ENCODE data around the gene MMP25. TPM values are rescaled to one million over a fixed set of nuclear protein-coding genes. Genes with fewer than 3 reads are reported as not detected.

The MMP25 gene
- polyA plus RNA-seq, 1 of the 3 experiments (the other 2 are of a cell fraction), result 0.03 TPM

DNA sequence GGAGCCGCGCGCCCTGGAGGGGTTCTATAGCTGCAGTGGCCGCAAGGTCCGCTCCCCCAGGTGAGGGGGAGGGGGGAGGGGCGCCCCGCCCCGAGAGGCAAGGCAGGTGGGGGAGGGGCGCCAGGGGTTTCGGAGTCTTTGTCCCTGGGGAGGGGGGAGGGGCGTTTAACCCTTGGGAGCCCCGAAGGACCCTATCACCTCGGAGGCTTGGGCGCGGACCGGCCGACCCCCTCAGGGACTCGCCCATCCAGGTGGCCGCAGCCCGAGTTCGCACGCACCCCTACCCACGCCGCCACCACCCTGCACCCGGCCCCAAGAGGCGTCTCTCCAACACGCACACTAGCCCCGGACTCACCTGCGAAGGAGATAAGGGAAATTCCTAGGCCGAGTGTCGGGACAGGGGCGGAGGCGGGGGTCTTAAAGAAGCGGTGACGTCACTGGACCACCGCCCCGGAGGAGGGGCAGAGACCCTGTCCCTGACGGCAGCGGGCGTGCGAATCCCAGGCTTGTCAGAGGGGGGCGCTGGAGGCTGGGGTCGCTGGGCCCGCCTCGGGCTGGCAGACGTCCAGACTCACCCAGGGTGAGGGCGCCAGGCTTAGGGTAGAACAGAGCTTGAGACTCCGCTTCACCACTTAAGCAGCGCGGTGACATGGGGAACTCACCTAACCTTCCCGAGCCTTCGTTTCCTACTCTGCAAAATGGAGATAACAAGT is 28.4 kb upstream of the MMP25 start, which contains the start of gene CLDN6:
Gene CLDN6, minus strand, starts transcription at position 390 of the 713 bp plus-strand sequence. CDS start 2,162 bp downstream, outside the sequence.
- CTCF ChIA-PET, result interaction anchor here (0.6 to 8.5 kb wide), 6 partner anchors 11 to 133 kb away, joined by 3 to 111 read pairs (median 6); partner anchors contain the start of gene KREMEN2
- peaks cover 6 to 29% of the 10 kb centered on the region in 2 experiments; a peak in 3 of 4 replicates for H3K4me1 ChIP-seq (ENCODE audit: control insufficient read depth in 1 of 2, insufficient read depth in 2 of 2, low read depth in 1 of 2, low read length in 1 of 2)
- 42% methylated on average over 23 of the region's 52 CpGs for WGBS (ENCODE audit: low lambda C conversion rate)
- H3K9me2 ChIP-seq, result no peaks in the 10 kb centered on the region
- no peak within 1 kb of the TSS for H2AFZ ChIP-seq (ENCODE audit: low read depth)
- H3K9me3 ChIP-seq, result no peaks in the 10 kb centered on the region
- no peak within 1 kb of the TSS for H3K27ac ChIP-seq (ENCODE audit: low read depth in 2 of 2, low read length in 1 of 2)
- POLR2A ChIA-PET, result no interaction called here
- H4K20me1 ChIP-seq (ENCODE audit: insufficient read depth), result peaks cover 8% of the 10 kb centered on the region
- no peak within 1 kb of the TSS for H3K4me2 ChIP-seq
- TF ChIP-seq, protein P1, sequence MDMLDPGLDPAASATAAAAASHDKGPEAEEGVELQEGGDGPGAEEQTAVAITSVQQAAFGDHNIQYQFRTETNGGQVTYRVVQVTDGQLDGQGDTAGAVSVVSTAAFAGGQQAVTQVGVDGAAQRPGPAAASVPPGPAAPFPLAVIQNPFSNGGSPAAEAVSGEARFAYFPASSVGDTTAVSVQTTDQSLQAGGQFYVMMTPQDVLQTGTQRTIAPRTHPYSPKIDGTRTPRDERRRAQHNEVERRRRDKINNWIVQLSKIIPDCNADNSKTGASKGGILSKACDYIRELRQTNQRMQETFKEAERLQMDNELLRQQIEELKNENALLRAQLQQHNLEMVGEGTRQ (IDR thresholded peaks at IDR 0.05; ENCODE audit: borderline replicate concordance, low read depth, low read length), result no peak
- TF ChIP-seq, protein P2, sequence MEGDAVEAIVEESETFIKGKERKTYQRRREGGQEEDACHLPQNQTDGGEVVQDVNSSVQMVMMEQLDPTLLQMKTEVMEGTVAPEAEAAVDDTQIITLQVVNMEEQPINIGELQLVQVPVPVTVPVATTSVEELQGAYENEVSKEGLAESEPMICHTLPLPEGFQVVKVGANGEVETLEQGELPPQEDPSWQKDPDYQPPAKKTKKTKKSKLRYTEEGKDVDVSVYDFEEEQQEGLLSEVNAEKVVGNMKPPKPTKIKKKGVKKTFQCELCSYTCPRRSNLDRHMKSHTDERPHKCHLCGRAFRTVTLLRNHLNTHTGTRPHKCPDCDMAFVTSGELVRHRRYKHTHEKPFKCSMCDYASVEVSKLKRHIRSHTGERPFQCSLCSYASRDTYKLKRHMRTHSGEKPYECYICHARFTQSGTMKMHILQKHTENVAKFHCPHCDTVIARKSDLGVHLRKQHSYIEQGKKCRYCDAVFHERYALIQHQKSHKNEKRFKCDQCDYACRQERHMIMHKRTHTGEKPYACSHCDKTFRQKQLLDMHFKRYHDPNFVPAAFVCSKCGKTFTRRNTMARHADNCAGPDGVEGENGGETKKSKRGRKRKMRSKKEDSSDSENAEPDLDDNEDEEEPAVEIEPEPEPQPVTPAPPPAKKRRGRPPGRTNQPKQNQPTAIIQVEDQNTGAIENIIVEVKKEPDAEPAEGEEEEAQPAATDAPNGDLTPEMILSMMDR (IDR thresholded peaks at IDR 0.05), result peak; percentile 50
- TF ChIP-seq NRF1 (IDR thresholded peaks at IDR 0.05; ENCODE audit: low read depth, low read length) (no peak), RCOR1 (IDR thresholded peaks at IDR 0.05; ENCODE audit: low read length) (no peak)
- TF ChIP-seq, protein P3, sequence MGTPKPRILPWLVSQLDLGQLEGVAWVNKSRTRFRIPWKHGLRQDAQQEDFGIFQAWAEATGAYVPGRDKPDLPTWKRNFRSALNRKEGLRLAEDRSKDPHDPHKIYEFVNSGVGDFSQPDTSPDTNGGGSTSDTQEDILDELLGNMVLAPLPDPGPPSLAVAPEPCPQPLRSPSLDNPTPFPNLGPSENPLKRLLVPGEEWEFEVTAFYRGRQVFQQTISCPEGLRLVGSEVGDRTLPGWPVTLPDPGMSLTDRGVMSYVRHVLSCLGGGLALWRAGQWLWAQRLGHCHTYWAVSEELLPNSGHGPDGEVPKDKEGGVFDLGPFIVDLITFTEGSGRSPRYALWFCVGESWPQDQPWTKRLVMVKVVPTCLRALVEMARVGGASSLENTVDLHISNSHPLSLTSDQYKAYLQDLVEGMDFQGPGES (IDR thresholded peaks at IDR 0.05; ENCODE audit: low read depth, low read length), result no peak
- peaks cover 4 to 15% of the 10 kb centered on the region in 2 experiments for H3K36me3 ChIP-seq (replicated peaks in 1 of 2; ENCODE audit: control insufficient read depth in 1 of 2, insufficient read depth in 2 of 2, low read length in 1 of 2)
- H3K79me2 ChIP-seq (ENCODE audit: insufficient read depth), result peaks cover 11% of the 10 kb centered on the region; the same call in 1 of the 2 replicates
- peak; percentile 92 for DNase-seq
- H3K27me3 ChIP-seq (ENCODE audit: insufficient read depth), result no peaks in the 10 kb centered on the region
- peak within 1 kb of the TSS in 1 of 2 experiments; percentile 13; a peak in 1 of 4 replicates for H3K4me3 ChIP-seq (ENCODE audit: low read depth in 2 of 2, low read length in 1 of 2)
- peaks cover 22% of the 10 kb centered on the region for H3F3A ChIP-seq (replicated peaks; ENCODE audit: insufficient read depth)
- no peak within 1 kb of the TSS for H3K9ac ChIP-seq

DNA sequence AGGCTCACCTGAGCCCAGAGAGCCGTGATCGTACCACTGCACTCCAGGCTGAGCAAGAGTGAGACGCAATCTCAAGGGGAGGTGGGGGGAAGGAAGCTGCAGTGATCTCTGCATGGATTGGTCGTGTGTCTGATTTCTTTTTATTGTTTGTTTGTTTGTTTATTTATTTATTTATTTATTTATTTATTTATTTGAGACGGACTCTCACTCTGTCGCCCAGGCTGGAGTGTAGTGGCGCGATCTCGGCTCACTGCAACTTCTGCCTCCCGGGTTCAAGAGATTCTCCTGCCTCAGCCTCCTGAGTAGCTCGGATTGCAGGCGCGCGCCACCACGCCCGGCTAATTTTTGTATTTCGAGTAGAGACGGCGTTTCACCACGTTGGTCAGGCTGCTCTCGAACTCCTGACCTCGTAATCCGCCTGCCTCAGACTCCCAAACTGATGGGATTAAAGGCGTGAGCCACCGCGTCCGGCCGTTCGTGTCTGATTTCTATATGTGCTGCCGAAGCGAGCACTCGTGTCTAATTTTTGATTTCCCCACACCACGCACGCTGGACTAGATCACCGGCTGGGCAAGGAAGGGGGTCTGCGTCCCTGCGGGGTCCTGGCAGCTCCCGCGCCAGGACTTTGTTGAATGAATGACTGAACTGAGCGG is 26.6 kb upstream of the MMP25 start:
- no peaks in the 10 kb centered on the region for H3K27me3 ChIP-seq (ENCODE audit: insufficient read depth)
- POLR2A ChIA-PET, result interaction anchor here (1.3 to 1.4 kb wide), 2 partner anchors 10 to 15 kb away, joined by 4 to 8 read pairs; no protein-coding TSS in a partner anchor
- no peaks in the 10 kb centered on the region for H3K9me3 ChIP-seq
- WGBS (ENCODE audit: low lambda C conversion rate), result 32% methylated on average over 39 of the region's 40 CpGs
- H4K20me1 ChIP-seq (ENCODE audit: insufficient read depth), result peaks cover 8% of the 10 kb centered on the region
- no peaks in the 10 kb centered on the region for H3K9me2 ChIP-seq
- TF ChIP-seq TEAD4 (IDR thresholded peaks at IDR 0.05; ENCODE audit: borderline replicate concordance, insufficient read depth) (no peak), FOSL2 (IDR thresholded peaks at IDR 0.05; ENCODE audit: borderline replicate concordance, low read depth) (no peak), GATA2 (CRISPR knock-in tag; IDR thresholded peaks at IDR 0.05) (no peak), SMC3 (IDR thresholded peaks at IDR 0.05; ENCODE audit: low read depth, low read length) (no peak), POLR2AphosphoS5 (IDR thresholded peaks at IDR 0.05; ENCODE audit: low read depth, low read length) (no peak; the same call in 1 of the 2 replicates), MEF2A (IDR thresholded peaks at IDR 0.05; ENCODE audit: borderline replicate concordance, low read depth) (no peak), RFX5 (IDR thresholded peaks at IDR 0.05; ENCODE audit: low read length) (no peak)
- TF ChIP-seq, protein P4, sequence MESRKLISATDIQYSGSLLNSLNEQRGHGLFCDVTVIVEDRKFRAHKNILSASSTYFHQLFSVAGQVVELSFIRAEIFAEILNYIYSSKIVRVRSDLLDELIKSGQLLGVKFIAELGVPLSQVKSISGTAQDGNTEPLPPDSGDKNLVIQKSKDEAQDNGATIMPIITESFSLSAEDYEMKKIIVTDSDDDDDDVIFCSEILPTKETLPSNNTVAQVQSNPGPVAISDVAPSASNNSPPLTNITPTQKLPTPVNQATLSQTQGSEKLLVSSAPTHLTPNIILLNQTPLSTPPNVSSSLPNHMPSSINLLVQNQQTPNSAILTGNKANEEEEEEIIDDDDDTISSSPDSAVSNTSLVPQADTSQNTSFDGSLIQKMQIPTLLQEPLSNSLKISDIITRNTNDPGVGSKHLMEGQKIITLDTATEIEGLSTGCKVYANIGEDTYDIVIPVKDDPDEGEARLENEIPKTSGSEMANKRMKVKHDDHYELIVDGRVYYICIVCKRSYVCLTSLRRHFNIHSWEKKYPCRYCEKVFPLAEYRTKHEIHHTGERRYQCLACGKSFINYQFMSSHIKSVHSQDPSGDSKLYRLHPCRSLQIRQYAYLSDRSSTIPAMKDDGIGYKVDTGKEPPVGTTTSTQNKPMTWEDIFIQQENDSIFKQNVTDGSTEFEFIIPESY (IDR thresholded peaks at IDR 0.05; ENCODE audit: borderline replicate concordance, low read depth), result no peak
- peaks cover 31% of the 10 kb centered on the region for H3F3A ChIP-seq (replicated peaks; ENCODE audit: insufficient read depth)
- H3K4me3 ChIP-seq (ENCODE audit: low read depth in 2 of 2, low read length in 1 of 2), result peak overlapping the region; percentile 80 to 88
- no peak for DNase-seq
- peaks cover 11% of the 10 kb centered on the region; the same call in 1 of the 2 replicates for H3K79me2 ChIP-seq (ENCODE audit: insufficient read depth)
- peak overlapping the region; percentile 100; the same call in 1 of the 2 replicates for H3K9ac ChIP-seq
- H3K4me1 ChIP-seq (ENCODE audit: control insufficient read depth in 1 of 2, insufficient read depth in 2 of 2, low read depth in 1 of 2, low read length in 1 of 2), result peaks cover 8 to 33% of the 10 kb centered on the region in 2 experiments; a peak in 3 of 4 replicates
- 0 out of 2 replicates have a peak overlapping the region, but pooled peaks have one; percentile 81 for H2AFZ ChIP-seq (ENCODE audit: low read depth)
- CTCF ChIA-PET, result interaction anchor here (0.8 to 8.5 kb wide), 5 partner anchors 12 to 152 kb away, joined by 3 to 111 read pairs (median 4); no protein-coding TSS in a partner anchor
- peaks cover 4 to 16% of the 10 kb centered on the region in 2 experiments for H3K36me3 ChIP-seq (replicated peaks in 1 of 2; ENCODE audit: control insufficient read depth in 1 of 2, insufficient read depth in 2 of 2, low read length in 1 of 2)
- H3K4me2 ChIP-seq, result peak overlapping the region; percentile 99
- H3K27ac ChIP-seq (ENCODE audit: low read depth in 2 of 2, low read length in 1 of 2), result peak overlapping the region in 1 of 2 experiments; percentile 99; a peak in 2 of 4 replicates

Data from SK-N-SH (cell line).